Ishikawa (cell line): ENCODE results near the gene SEC16A.

Experiments
- CREB1 ChIP-seq: IDR thresholded peaks from 2 replicates; pipeline ENCODE4 v1.6.1; 2012; ENCODE audit warnings: low read depth
- EP300 ChIP-seq: IDR thresholded peaks from 2 replicates; pipeline ENCODE4 v1.6.1; 2012; ENCODE audit warnings: borderline replicate concordance
- NFIC ChIP-seq: IDR thresholded peaks from 2 replicates; pipeline ENCODE4 v1.6.1; 2012

DNA sequence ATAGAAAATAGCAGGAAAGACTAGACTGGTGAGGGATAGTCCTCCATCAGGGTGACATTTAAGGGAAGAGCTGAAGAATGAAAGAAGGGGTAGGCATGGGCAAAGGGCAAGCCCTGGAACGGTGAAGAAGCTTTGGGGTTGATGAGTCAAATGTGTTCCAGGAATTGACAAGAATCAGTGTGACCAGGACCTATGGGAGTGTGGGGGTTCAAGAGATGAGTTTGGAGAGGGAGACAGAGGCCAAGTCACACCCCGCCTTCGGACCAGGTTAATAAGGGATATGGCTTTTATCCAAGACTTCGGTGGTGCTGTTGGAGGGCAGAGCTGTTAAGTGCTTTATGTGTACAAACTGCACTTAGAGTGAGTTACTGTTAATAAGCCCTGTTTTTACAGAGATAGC lies 71.5 kb downstream of the SEC16A start:
- no peak for TF ChIP-seq NFIC
- no peak for TF ChIP-seq EP300
- no peak for TF ChIP-seq CREB1
